ENCODE measurements around the gene ZSCAN32.

GRCh38 chr16:3383045-3383448 is 17.8 kb downstream of the ZSCAN32 start:
- TF ChIP-seq CTCF (IDR thresholded peaks at IDR 0.05; ENCODE audit: control extremely low read depth in 1 of 3, insufficient read depth in 1 of 3, low read depth in 1 of 3, low read length in 3 of 3) = no peak
- no peak for TF ChIP-seq TAF1 (IDR thresholded peaks at IDR 0.05; ENCODE audit: low read depth, low read length)
- TF ChIP-seq HDAC6 (IDR thresholded peaks at IDR 0.05; ENCODE audit: low read depth, low read length) = no peak
- TF ChIP-seq KDM1A (IDR thresholded peaks at IDR 0.05; ENCODE audit: borderline replicate concordance, low read length) = no peak
- no peak for TF ChIP-seq POLR2A (IDR thresholded peaks at IDR 0.05; ENCODE audit: control extremely low read depth in 1 of 2, low read depth in 2 of 2, low read length in 2 of 2)

Measured in H1 (cell line).